ENCODE data around the gene ST3GAL3.

- TF ChIP-seq, protein P1, sequence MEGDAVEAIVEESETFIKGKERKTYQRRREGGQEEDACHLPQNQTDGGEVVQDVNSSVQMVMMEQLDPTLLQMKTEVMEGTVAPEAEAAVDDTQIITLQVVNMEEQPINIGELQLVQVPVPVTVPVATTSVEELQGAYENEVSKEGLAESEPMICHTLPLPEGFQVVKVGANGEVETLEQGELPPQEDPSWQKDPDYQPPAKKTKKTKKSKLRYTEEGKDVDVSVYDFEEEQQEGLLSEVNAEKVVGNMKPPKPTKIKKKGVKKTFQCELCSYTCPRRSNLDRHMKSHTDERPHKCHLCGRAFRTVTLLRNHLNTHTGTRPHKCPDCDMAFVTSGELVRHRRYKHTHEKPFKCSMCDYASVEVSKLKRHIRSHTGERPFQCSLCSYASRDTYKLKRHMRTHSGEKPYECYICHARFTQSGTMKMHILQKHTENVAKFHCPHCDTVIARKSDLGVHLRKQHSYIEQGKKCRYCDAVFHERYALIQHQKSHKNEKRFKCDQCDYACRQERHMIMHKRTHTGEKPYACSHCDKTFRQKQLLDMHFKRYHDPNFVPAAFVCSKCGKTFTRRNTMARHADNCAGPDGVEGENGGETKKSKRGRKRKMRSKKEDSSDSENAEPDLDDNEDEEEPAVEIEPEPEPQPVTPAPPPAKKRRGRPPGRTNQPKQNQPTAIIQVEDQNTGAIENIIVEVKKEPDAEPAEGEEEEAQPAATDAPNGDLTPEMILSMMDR (IDR thresholded peaks at IDR 0.05; ENCODE audit: poor library complexity): no peak
- no peak for TF ChIP-seq EZH2 (IDR thresholded peaks at IDR 0.05; ENCODE audit: borderline replicate concordance)
Observed at GRCh38 chr1:43877101-43877500, 169.8 kb downstream of the ST3GAL3 start.

Measured in hepatocyte (in vitro differentiated cells).